HG03095 (cell line): ENCODE results near the gene CDC42SE1.

Experiments
- ATAC-seq: cut with Tn5 transposase; IDR thresholded peaks from one replicate; pipeline ENCODE4 v1.9.1; 2021; ENCODE audit warnings: moderate library complexity; ENCODE audit not compliant: unreplicated experiment

Gene CDC42SE1

GRCh38 chr1:151009674-151010345 lies 49.6 kb downstream of the CDC42SE1 start:
- no peak for ATAC-seq

- no peak for ATAC-seq
Observed at GRCh38 chr1:151009206-151009587, 50.2 kb downstream of the CDC42SE1 start.

GRCh38 chr1:151008244-151009205 lies 50.9 kb downstream of the CDC42SE1 start, which contains the start of gene PRUNE1:
TSS of gene PRUNE1 (plus strand) at chr1:151008449. CDS start at chr1:151008633, 184 bp downstream.
- ATAC-seq: no peak

DNA sequence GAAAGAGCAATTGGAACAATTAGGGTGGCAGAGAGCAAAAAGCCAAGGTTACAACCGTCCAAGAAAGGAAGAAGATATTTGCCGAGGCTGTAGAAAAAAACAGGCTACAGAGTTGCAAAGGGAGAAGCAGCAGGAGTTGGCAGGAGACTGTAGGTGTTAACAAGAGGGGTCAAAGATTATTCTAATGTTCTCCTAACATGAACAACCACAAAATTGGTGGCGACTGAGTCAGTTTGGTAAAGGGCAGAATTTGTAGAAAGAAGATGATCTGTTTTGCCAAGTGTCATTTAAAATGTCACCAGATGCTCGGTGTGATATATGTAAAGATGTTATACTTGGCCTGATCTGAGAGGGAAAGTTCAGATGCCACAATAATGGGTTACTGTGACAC lies 51.6 kb downstream of the CDC42SE1 start:
- ATAC-seq: no peak

- ATAC-seq: no peak
Observed at GRCh38 chr1:151006327-151007052, 52.9 kb downstream of the CDC42SE1 start, which contains the start of gene MINDY1. TSS of gene MINDY1 (minus strand) at chr1:151006902. CDS start at chr1:151002617, 4,285 bp downstream.

GRCh38 chr1:151005729-151006319 lies 53.6 kb downstream of the CDC42SE1 start:
- ATAC-seq: no peak

DNA sequence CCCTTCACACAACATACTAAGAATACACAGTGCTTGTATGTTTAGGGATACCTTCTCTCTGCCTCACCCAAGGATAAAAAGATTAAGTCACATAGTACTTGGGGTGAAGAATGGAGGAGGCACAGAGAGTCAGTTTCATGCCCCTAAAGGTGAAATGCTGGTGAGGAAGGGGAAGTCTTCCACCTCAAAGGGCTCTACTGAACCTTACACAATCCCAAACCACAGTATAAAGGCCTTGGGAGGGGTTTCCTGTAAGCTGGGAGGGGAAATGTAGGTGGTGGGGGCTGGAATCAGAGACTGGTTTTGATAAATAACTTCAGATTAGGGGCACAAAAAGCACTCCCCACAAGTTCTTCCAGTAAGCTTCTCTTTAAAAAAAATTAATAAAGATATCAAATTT lies 56.2 kb downstream of the CDC42SE1 start:
- ATAC-seq: no peak

GRCh38 chr1:151002611-151003010 lies 56.8 kb downstream of the CDC42SE1 start:
- no peak for ATAC-seq

DNA sequence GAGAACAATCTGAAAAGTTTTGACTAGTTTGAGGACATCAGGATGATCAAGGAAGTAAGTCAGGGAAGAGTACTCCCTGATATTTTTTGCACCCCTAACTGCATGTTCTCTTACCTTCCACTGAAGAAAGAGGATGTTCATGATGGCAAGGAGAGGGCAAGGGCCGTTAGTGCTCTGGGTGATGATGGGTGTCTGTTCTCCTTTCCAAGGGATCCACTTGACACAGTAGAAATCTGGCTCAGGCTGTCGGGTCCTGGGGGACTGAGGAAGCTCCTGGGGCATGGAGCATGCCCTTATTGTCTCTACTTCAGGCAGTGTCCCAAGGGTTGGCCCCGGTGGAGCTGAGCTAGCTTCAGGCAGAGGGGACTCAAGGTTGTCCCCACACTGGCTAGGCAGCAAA lies 57.4 kb downstream of the CDC42SE1 start:
- ATAC-seq: no peak

GRCh38 chr1:151001602-151002001 lies 57.8 kb downstream of the CDC42SE1 start:
- no peak for ATAC-seq
